22Rv1 (cell line): ENCODE results near the gene NDUFA7.

Experiments used
- CTCF ChIP-seq: fragments of 450-650 bp; IDR thresholded peaks from 2 replicates; pipeline ENCODE4 v1.5.1; 2017; ENCODE audit warnings: mild to moderate bottlenecking
- ZFX ChIP-seq: fragments of 450-650 bp; IDR thresholded peaks from 2 replicates; pipeline ENCODE4 v1.6.1; 2017; ENCODE audit warnings: antibody characterized with exemption, borderline replicate concordance

DNA sequence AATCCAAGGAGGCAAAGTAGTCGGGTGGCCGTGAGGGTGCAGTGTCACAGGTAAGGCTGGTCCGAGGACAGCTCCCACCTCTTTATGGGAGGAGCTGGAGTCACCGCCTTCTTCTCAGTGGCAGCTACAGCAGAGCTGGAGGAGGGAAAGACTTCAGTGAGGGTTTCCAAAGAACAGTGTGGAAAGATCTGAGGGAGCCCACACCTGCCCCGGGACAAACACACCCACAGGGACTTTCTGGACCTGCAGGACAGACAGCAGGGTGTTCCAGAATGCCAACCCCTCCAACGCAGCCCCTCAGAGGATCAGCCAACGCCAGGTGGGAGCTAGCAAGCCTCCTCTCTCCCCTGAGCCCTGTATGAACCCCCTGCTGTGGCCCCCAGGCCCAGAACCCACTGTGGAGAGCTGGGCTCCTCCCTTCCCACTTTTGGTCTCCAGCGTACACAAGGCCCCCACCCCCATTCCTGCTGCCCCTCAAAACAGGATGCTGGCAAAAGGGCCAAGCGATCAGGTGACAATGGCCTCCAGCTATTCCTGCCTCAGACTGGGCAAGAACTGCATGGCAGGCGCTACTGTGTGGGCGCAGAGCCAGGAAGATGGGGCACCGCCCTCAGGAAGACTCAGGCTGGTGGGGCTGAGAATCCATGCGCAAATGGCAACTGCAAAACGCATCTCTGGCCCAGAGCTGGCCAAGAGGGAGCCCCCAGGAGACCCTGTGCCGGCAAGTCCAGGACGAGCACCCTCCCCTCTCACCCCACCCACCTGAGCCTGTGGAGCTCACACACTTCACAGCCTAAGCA is 9.5 kb downstream of the NDUFA7 start:
- TF ChIP-seq CTCF: no peak
- TF ChIP-seq ZFX: no peak
